Measurements from ENCODE around the gene ABLIM1. TPM values are rescaled to one million over a fixed set of nuclear protein-coding genes. Genes with fewer than 3 reads are reported as not detected.

Gene ABLIM1
- total RNA-seq, 4 donors from 2014 or later = 41.2 to 128 (median 97.3) TPM

DNA sequence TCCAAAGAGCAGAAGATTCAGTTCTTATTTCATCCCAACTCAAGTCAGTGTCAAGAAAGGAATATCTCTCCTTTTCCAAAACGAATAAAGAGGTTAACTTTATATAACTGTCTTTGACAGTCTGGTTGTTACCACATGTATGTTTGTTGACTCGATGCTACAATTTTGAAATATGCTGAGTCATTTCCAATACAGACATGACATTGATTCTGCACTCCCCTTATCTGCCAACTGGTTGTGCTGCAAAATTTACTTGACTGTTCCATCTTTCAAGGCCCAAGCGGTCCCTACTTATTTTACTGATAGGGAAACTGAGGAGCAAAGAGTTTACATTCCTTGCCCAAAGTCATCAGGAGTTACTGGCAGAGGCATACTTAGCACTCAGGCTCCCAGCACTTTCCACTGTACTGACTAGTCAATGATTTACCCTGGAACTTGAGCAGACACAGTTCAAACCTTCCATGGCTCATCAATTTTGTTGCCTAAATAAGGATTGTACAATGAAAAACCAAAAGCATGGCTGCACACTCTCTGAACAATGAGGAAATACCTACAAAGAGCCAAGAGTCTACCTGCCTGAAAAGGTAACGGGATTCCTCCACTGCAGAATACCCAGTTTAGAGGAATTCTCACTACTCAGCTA is 52.8 kb downstream of the ABLIM1 start:
- Histone ChIP-seq H3K36me3 (no peaks in the 10 kb centered on the region), H3K27me3 (no peaks in the 10 kb centered on the region), H3K27ac (peak overlapping the region; percentile 53 to 77), H3K4me1 (peaks cover 0 to 4% of the 10 kb centered on the region in 2 donors), H3K4me3 (no peak overlapping the region), H3K9me3 (no peaks in the 10 kb centered on the region)
- DNase-seq = no peak
- intact Hi-C loops (cut with DNase I; ENCODE audit: low total_unique reads) = no loop called here
- TF ChIP-seq, protein P1, sequence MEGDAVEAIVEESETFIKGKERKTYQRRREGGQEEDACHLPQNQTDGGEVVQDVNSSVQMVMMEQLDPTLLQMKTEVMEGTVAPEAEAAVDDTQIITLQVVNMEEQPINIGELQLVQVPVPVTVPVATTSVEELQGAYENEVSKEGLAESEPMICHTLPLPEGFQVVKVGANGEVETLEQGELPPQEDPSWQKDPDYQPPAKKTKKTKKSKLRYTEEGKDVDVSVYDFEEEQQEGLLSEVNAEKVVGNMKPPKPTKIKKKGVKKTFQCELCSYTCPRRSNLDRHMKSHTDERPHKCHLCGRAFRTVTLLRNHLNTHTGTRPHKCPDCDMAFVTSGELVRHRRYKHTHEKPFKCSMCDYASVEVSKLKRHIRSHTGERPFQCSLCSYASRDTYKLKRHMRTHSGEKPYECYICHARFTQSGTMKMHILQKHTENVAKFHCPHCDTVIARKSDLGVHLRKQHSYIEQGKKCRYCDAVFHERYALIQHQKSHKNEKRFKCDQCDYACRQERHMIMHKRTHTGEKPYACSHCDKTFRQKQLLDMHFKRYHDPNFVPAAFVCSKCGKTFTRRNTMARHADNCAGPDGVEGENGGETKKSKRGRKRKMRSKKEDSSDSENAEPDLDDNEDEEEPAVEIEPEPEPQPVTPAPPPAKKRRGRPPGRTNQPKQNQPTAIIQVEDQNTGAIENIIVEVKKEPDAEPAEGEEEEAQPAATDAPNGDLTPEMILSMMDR (IDR thresholded peaks at IDR 0.05) = no peak
- TF ChIP-seq POLR2A (IDR thresholded peaks at IDR 0.05) = no peak

- TF ChIP-seq, protein P1 (IDR thresholded peaks at IDR 0.05) = no peak
- Histone ChIP-seq H3K4me1 (peaks cover 0 to 4% of the 10 kb centered on the region in 2 donors), H3K27me3 (no peaks in the 10 kb centered on the region), H3K27ac (peak overlapping the region; percentile 53 to 77), H3K9me3 (no peaks in the 10 kb centered on the region), H3K36me3 (no peaks in the 10 kb centered on the region), H3K4me3 (no peak overlapping the region)
- intact Hi-C loops (cut with DNase I; ENCODE audit: low total_unique reads) = no loop called here
- no peak for DNase-seq
Observed at GRCh38 chr10:114604357-114605130, 53.5 kb downstream of the ABLIM1 start.

DNA sequence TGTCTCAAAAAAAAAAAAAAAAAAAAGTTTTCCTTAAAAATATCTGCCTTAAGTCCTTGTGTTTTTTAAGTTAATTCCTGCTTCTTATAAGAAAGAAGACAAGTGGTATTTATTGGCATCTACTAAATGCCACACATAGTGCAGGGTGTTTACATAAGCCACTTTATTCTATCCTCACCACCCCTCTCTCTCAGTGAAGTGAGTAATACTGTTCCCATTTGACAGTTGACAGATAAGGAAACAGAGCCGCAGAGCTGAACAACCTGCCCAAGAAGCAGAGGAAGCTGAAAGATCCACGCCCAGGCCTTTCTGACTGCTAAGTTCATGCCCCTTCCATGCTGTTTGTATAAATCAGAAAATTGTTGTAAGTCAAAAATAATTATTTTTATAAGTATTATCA is 54.1 kb downstream of the ABLIM1 start:
- H3K27me3 ChIP-seq = no peaks in the 10 kb centered on the region
- TF ChIP-seq, protein P1 (IDR thresholded peaks at IDR 0.05) = no peak
- TF ChIP-seq POLR2A (IDR thresholded peaks at IDR 0.05) = no peak
- no peak overlapping the region for H3K4me3 ChIP-seq
- H3K27ac ChIP-seq = peak overlapping the region; percentile 53 to 77
- no peak for DNase-seq
- H3K9me3 ChIP-seq = no peaks in the 10 kb centered on the region
- peaks cover 0 to 4% of the 10 kb centered on the region in 2 donors for H3K4me1 ChIP-seq
- intact Hi-C loops (cut with DNase I; ENCODE audit: low total_unique reads) = no loop called here
- H3K36me3 ChIP-seq = no peaks in the 10 kb centered on the region

DNA sequence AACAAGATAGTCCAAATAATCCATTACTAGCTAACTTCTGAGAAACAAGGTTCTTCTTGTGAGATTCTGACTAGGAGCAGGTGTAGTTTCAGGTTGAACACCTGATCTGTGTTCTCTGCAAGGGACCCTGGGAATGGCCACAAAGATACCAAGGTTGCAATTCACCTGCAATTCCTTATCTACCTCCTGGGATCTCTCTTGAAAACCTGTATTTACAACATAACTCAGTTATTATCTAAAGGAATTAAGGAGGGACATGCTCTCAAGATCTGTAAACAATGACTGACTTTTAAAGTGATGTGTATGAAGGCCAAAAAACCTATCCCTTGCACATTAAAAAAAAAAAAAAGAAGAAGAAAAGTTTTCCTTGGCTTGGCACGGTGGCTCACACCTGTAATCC is 54.8 kb downstream of the ABLIM1 start:
- intact Hi-C loops (cut with DNase I; ENCODE audit: low total_unique reads) = no loop called here
- no peaks in the 10 kb centered on the region for H3K9me3 ChIP-seq
- peak overlapping the region; percentile 53 to 77 for H3K27ac ChIP-seq
- H3K27me3 ChIP-seq = no peaks in the 10 kb centered on the region
- H3K36me3 ChIP-seq = no peaks in the 10 kb centered on the region
- DNase-seq = no peak
- no peak overlapping the region for H3K4me3 ChIP-seq
- H3K4me1 ChIP-seq = peaks cover 0 to 4% of the 10 kb centered on the region in 2 donors
- TF ChIP-seq, protein P1 (IDR thresholded peaks at IDR 0.05) = no peak
- TF ChIP-seq POLR2A (IDR thresholded peaks at IDR 0.05) = no peak

DNA sequence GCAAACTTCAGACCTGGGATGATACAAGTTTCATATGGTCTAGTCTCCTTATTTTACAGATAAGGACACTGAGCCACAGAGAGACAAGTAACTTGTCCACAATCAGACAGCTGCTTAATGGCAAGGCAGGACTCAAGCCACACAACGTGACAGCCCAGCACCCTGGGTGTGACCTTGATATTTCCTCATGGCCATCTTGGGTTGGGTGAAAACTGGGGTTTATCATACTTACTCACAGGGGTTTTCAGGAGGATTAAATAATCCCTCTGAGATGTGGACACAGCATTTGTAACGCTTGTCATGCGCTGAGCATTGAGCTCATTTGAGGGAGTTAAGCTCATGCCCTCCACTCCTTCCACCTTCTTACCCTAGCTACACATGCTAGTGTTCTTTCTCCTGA is 58.0 kb downstream of the ABLIM1 start:
- H3K9me3 ChIP-seq = no peaks in the 10 kb centered on the region
- no peaks in the 10 kb centered on the region for H3K36me3 ChIP-seq
- DNase-seq = no peak
- no peak for TF ChIP-seq POLR2A (IDR thresholded peaks at IDR 0.05)
- TF ChIP-seq, protein P1 (IDR thresholded peaks at IDR 0.05) = no peak
- intact Hi-C loops (cut with DNase I; ENCODE audit: low total_unique reads) = no loop called here
- no peaks in the 10 kb centered on the region for H3K27me3 ChIP-seq
- no peak overlapping the region for H3K27ac ChIP-seq
- no peaks in the 10 kb centered on the region for H3K4me1 ChIP-seq
- no peak overlapping the region for H3K4me3 ChIP-seq
